ENCODE results near the gene ADCY5. TPM values are rescaled to one million over a fixed set of nuclear protein-coding genes. Genes with fewer than 3 reads are reported as not detected.

Gene ADCY5
- polyA plus RNA-seq, 3 donors: not detected

GRCh38 chr3:123303976-123304560, 144.8 kb downstream of the ADCY5 start:
- no peak overlapping the region for H2AFZ ChIP-seq (ENCODE audit: insufficient read depth, low read depth, low read length, poor library complexity, severe bottlenecking)
- 96% methylated on average over 6 of the region's 15 CpGs for WGBS (ENCODE audit: insufficient coverage)
- H3K27ac Mint-ChIP-seq: no peak overlapping the region

GRCh38 chr3:123302961-123303360, 145.9 kb downstream of the ADCY5 start:
- H3K27me3 Mint-ChIP-seq (ENCODE audit: low read depth in 3 of 3): peaks cover 2 to 9% (median 5%) of the 10 kb centered on the region in 3 donors
- H3K4me2 ChIP-seq (replicated peaks; ENCODE audit: extremely low read depth, low read length, poor library complexity, severe bottlenecking): no peak overlapping the region
- H3K9me3 ChIP-seq (replicated peaks in 1 of 2; ENCODE audit: control insufficient read depth in 1 of 2, insufficient read depth in 1 of 2, low read length in 2 of 2): no peaks in the 10 kb centered on the region
- TF ChIP-seq CTCF (IDR thresholded peaks at IDR 0.05): no peak
- no peaks in the 10 kb centered on the region for H4K20me1 ChIP-seq (ENCODE audit: insufficient read depth, low read length)
- H3K9ac ChIP-seq (ENCODE audit: insufficient read depth, low read length, poor library complexity, severe bottlenecking): no peak overlapping the region
- no peaks in the 10 kb centered on the region for H3K4me1 ChIP-seq (ENCODE audit: control insufficient read depth in 1 of 2, insufficient read depth in 2 of 2, low read length in 2 of 2)
- H3K4me3 ChIP-seq (replicated peaks in 1 of 3; ENCODE audit: low read depth in 2 of 3, low read length in 3 of 3): no peak overlapping the region
- no peak overlapping the region for H2AFZ ChIP-seq (ENCODE audit: insufficient read depth, low read depth, low read length, poor library complexity, severe bottlenecking)
- H3K27ac ChIP-seq (ENCODE audit: low read depth in 1 of 2, low read length in 2 of 2): no peak overlapping the region
- H3K27ac Mint-ChIP-seq: no peak overlapping the region
- no peaks in the 10 kb centered on the region for H3K79me2 ChIP-seq (ENCODE audit: insufficient read depth, low read length)
- H3K36me3 ChIP-seq (replicated peaks in 1 of 2; ENCODE audit: control insufficient read depth in 1 of 2, insufficient read depth in 2 of 2, low read length in 2 of 2): no peaks in the 10 kb centered on the region
- WGBS (ENCODE audit: insufficient coverage): 96% methylated on average over 9 of the region's 14 CpGs
- intact Hi-C loops (cut with micrococcal nuclease): no loop called here
- no peak overlapping the region for H3K4me3 Mint-ChIP-seq
- no peaks in the 10 kb centered on the region for H3K27me3 ChIP-seq (ENCODE audit: control insufficient read depth in 2 of 2, insufficient read depth in 2 of 2, low read length in 2 of 2)
- peaks cover 4% of the 10 kb centered on the region for H3K4me1 Mint-ChIP-seq
- peaks cover 0 to 3% (median 0%) of the 10 kb centered on the region in 7 donors for H3K9me3 Mint-ChIP-seq
- DNase-seq: no peak
- H3K36me3 Mint-ChIP-seq: no peaks in the 10 kb centered on the region

More at GRCh38 chr3:123303976-123304560, 144.8 kb downstream of the ADCY5 start:
- intact Hi-C loops (cut with micrococcal nuclease): no loop called here
- Histone ChIP-seq H3K4me2 (replicated peaks; ENCODE audit: extremely low read depth, low read length, poor library complexity, severe bottlenecking) (no peak overlapping the region), H3K36me3 (replicated peaks in 1 of 2; ENCODE audit: control insufficient read depth in 1 of 2, insufficient read depth in 2 of 2, low read length in 2 of 2) (no peaks in the 10 kb centered on the region), H3K4me1 (ENCODE audit: control insufficient read depth in 1 of 2, insufficient read depth in 2 of 2, low read length in 2 of 2) (no peaks in the 10 kb centered on the region), H3K9ac (ENCODE audit: insufficient read depth, low read length, poor library complexity, severe bottlenecking) (no peak overlapping the region), H4K20me1 (ENCODE audit: insufficient read depth, low read length) (no peaks in the 10 kb centered on the region), H3K4me3 (replicated peaks in 1 of 3; ENCODE audit: low read depth in 2 of 3, low read length in 3 of 3) (no peak overlapping the region), H3K79me2 (ENCODE audit: insufficient read depth, low read length) (no peaks in the 10 kb centered on the region), H3K9me3 (replicated peaks in 1 of 2; ENCODE audit: control insufficient read depth in 1 of 2, insufficient read depth in 1 of 2, low read length in 2 of 2) (no peaks in the 10 kb centered on the region), H3K27ac (ENCODE audit: low read depth in 1 of 2, low read length in 2 of 2) (no peak overlapping the region), H3K27me3 (ENCODE audit: control insufficient read depth in 2 of 2, insufficient read depth in 2 of 2, low read length in 2 of 2) (no peaks in the 10 kb centered on the region)
- Mint-ChIP-seq H3K9me3 (peaks cover 0 to 4% (median 0%) of the 10 kb centered on the region in 7 donors), H3K4me3 (no peak overlapping the region), H3K27me3 (ENCODE audit: low read depth in 3 of 3) (peaks cover 2 to 7% (median 5%) of the 10 kb centered on the region in 3 donors), H3K4me1 (peaks cover 2% of the 10 kb centered on the region), H3K36me3 (no peaks in the 10 kb centered on the region)
- no peak for TF ChIP-seq CTCF (IDR thresholded peaks at IDR 0.05)
- no peak for DNase-seq

Measured in CD14-positive monocyte (primary cell).